HL-60/S4 treated with retinoic acid at 250 ng/mL for 4 days and 3 days (cell line): Measurements from ENCODE around the gene LRRC8D.

Source experiments
- in situ Hi-C: fragments of 300-500 bp; cut with MboI; formaldehyde crosslinking; loops from 2 replicates; pipeline ENCODE4 v1.7.0; 2022; ENCODE audit warnings: low sequenced_read_pairs

LRRC8D gene

GRCh38 chr1:89953131-89953626 lies 132.3 kb downstream of the LRRC8D start:
- in situ Hi-C loops, result no loop called here

- in situ Hi-C loops, result no loop called here
Measured at GRCh38 chr1:89953929-89954328, 133.1 kb downstream of the LRRC8D start.

- in situ Hi-C loops, result no loop called here
Measured at GRCh38 chr1:89954401-89954800, 133.6 kb downstream of the LRRC8D start.

- in situ Hi-C loops, result no loop called here
Measured at GRCh38 chr1:89955311-89956205, 134.7 kb downstream of the LRRC8D start.

- in situ Hi-C loops, result no loop called here
Measured at GRCh38 chr1:89957107-89957506, 136.3 kb downstream of the LRRC8D start.

GRCh38 chr1:89958851-89959654 lies 138.2 kb downstream of the LRRC8D start:
- in situ Hi-C loops, result no loop called here

GRCh38 chr1:89959719-89960118 lies 138.9 kb downstream of the LRRC8D start:
- in situ Hi-C loops, result no loop called here

GRCh38 chr1:89962024-89962741 lies 141.4 kb downstream of the LRRC8D start:
- in situ Hi-C loops, result no loop called here

GRCh38 chr1:89962742-89963075 lies 141.9 kb downstream of the LRRC8D start:
- in situ Hi-C loops, result no loop called here

- in situ Hi-C loops, result no loop called here
Measured at GRCh38 chr1:89965193-89965768, 144.4 kb downstream of the LRRC8D start.

- in situ Hi-C loops, result no loop called here
Measured at GRCh38 chr1:89966656-89967055, 145.8 kb downstream of the LRRC8D start.

- in situ Hi-C loops, result no loop called here
Measured at GRCh38 chr1:89971600-89971999, 150.8 kb downstream of the LRRC8D start.

GRCh38 chr1:89972024-89972423 lies 151.2 kb downstream of the LRRC8D start:
- in situ Hi-C loops, result no loop called here

GRCh38 chr1:89973471-89974127 lies 152.8 kb downstream of the LRRC8D start:
- in situ Hi-C loops, result no loop called here

- in situ Hi-C loops, result no loop called here
Measured at GRCh38 chr1:89974256-89974655, 153.4 kb downstream of the LRRC8D start.

GRCh38 chr1:89974696-89975470 lies 154.1 kb downstream of the LRRC8D start:
- in situ Hi-C loops, result loop anchor here (25.0 kb wide), 2 partner anchors 338 to 463 kb away; partner anchors contain the start of genes LRRC8B and LRRC8C

GRCh38 chr1:89975540-89976125 lies 154.8 kb downstream of the LRRC8D start:
- in situ Hi-C loops, result loop anchor here (25.0 kb wide), 2 partner anchors 338 to 463 kb away; partner anchors contain the start of genes LRRC8B and LRRC8C

- in situ Hi-C loops, result loop anchor here (25.0 kb wide), 2 partner anchors 341 to 466 kb away; partner anchors contain the start of genes LRRC8B and LRRC8C
Measured at GRCh38 chr1:89978755-89979154, 157.9 kb downstream of the LRRC8D start.

- in situ Hi-C loops, result loop anchor here (25.0 kb wide), 2 partner anchors 343 to 468 kb away; partner anchors contain the start of genes LRRC8B and LRRC8C
Measured at GRCh38 chr1:89980605-89981004, 159.8 kb downstream of the LRRC8D start.
